Measurements from ENCODE around the gene MTHFD1L.

GRCh38 chr6:151078655-151079054 lies 213.2 kb downstream of the MTHFD1L start:
- TF ChIP-seq CTCF (IDR thresholded peaks at IDR 0.05 in 4 of 5, conservative IDR thresholded peaks at IDR 0.05 in 1 of 5) (no peak), POLR2A (IDR thresholded peaks at IDR 0.05) (no peak)
